Caco-2 (cell line): ENCODE data around the gene PRDX4. TPM values are rescaled to one million over a fixed set of nuclear protein-coding genes. Genes with fewer than 3 reads are reported as not detected.
A peak's percentile ranks its signal among the peaks of the same experiment; 100 is the strongest.
"Not testable (repeated sequence)": the region's sequence is repeated elsewhere in the genome, so short reads cannot be mapped to it uniquely, and the experiment has no call there.

ENCODE experiments used
- BruUV-seq: library from RNA; stranded (reverse); fragments of 400-500 nt; replicated peaks from 2 replicates; lab custom pipeline; 2021; lab: Mats Ljungman, UMichigan
- CTCF ChIA-PET: fragments of 300-600 bp; sonication (Branson Sonifier 250); formaldehyde crosslinking; loops from one replicate; lab custom pipeline; 2022; ENCODE audit warnings: antibody characterized with exemption; lab: Charles Lee
- POLR2A ChIA-PET: fragments of 300-600 bp; sonication (Branson Sonifier 250); formaldehyde crosslinking; loops from one replicate; lab custom pipeline; 2022; ENCODE audit warnings: antibody characterized with exemption; lab: Charles Lee
- DNase-seq, 2 experiments: peaks; one replicate each; pipeline versions ENCODE4 v3.0.0 to v3.0.0-alpha.2; 2020 to 2022
- H3K27me3 ChIP-seq: replicated peaks from 2 replicates; pipeline ENCODE4 v1.6.0; 2011; ENCODE audit warnings: low read length; ENCODE audit not compliant: control insufficient read depth, insufficient read depth
- H3K36me3 ChIP-seq: 2 replicates; pipeline ENCODE4 v1.5.1; 2011; ENCODE audit warnings: low read length; ENCODE audit not compliant: control insufficient read depth, insufficient read depth
- H3K4me1 ChIP-seq: fragments of 250-450 bp; sonication (Bioruptor Pico); 2 replicates; pipeline ENCODE4 v1.5.1; 2020; ENCODE audit warnings: mild to moderate bottlenecking
- H3K4me3 ChIP-seq: 2 replicates; pipeline ENCODE4 v1.5.1; 2011; ENCODE audit warnings: low read depth, mild to moderate bottlenecking, control low read depth, low read length
- H3K9me3 ChIP-seq: fragments of 250-450 bp; sonication (Bioruptor Pico); 2 replicates; pipeline ENCODE4 v1.5.1; 2020; ENCODE audit warnings: mild to moderate bottlenecking, moderate library complexity
- H3K27ac Mint-ChIP-seq: one replicate; pipeline ENCODE4 v1.8.0; 2022; ENCODE audit warnings: mixed read lengths; ENCODE audit not compliant: unreplicated experiment
- H3K27me3 Mint-ChIP-seq: one replicate; pipeline ENCODE4 v1.8.0; 2022; ENCODE audit warnings: mixed read lengths; ENCODE audit not compliant: insufficient read depth, unreplicated experiment
- H3K36me3 Mint-ChIP-seq: one replicate; pipeline ENCODE4 v1.8.0; 2022; ENCODE audit warnings: mild to moderate bottlenecking, mixed read lengths; ENCODE audit not compliant: insufficient read depth, unreplicated experiment
- H3K4me1 Mint-ChIP-seq: one replicate; pipeline ENCODE4 v1.8.0; 2022; ENCODE audit warnings: low read depth, mixed read lengths; ENCODE audit not compliant: unreplicated experiment
- H3K4me3 Mint-ChIP-seq: one replicate; pipeline ENCODE4 v1.8.0; 2022; ENCODE audit warnings: mild to moderate bottlenecking, moderate library complexity, mixed read lengths; ENCODE audit not compliant: unreplicated experiment
- H3K9me3 Mint-ChIP-seq: one replicate; pipeline ENCODE4 v1.8.0; 2022; ENCODE audit warnings: mixed read lengths; ENCODE audit not compliant: unreplicated experiment
- CTCF ChIP-seq, 2 experiments: fragments of 200-600 bp in 1 of 2; IDR thresholded peaks; 1 replicate in 1 of 2; 2 replicates in 1 of 2; pipeline versions ENCODE4 v1.5.1 to v1.8.0; 2011 to 2022; ENCODE audit warnings: antibody characterized with exemption in 1 of 2, control low read depth in 1 of 2, inconsistent platforms in 1 of 2, low read depth in 1 of 2, low read length in 1 of 2, mild to moderate bottlenecking in 1 of 2, moderate library complexity in 1 of 2; ENCODE audit not compliant: insufficient read depth in 1 of 2, severe bottlenecking in 1 of 2, unreplicated experiment in 1 of 2
- intact Hi-C: fragments of 100-400 bp; cut with micrococcal nuclease; formaldehyde crosslinking; loops from one replicate; pipeline ENCODE4 v1.10.0; 2022; ENCODE audit not compliant: unreplicated experiment
- total RNA-seq: library from RNA; stranded (reverse); gene quantifications from 2 replicates; pipeline ENCODE4 v1.2.3, GENCODE V29; 2022

The PRDX4 gene
- total RNA-seq, 1 experiment from 2014 or later = 185 TPM

GRCh38 chrX:23668335-23668734 lies 1.0 kb downstream of the PRDX4 start:
- peaks cover 5% of the 10 kb centered on the region for H3K4me1 ChIP-seq
- POLR2A ChIA-PET = no interaction called here

GRCh38 chrX:23670528-23670927 lies 3.2 kb downstream of the PRDX4 start:
- H3K9me3 Mint-ChIP-seq = no peaks in the 10 kb centered on the region
- no peak for TF ChIP-seq CTCF (IDR thresholded peaks at IDR 0.05; ENCODE audit: insufficient read depth in 1 of 2, low read depth in 1 of 2, low read length in 1 of 2, severe bottlenecking in 1 of 2, unreplicated experiment in 1 of 2)
- CTCF ChIA-PET = no interaction called here
- H3K27ac Mint-ChIP-seq = no peak overlapping the region
- H3K27me3 Mint-ChIP-seq = no peaks in the 10 kb centered on the region
- Histone ChIP-seq H3K4me3 (no peak overlapping the region), H3K27me3 (no peaks in the 10 kb centered on the region), H3K36me3 (no peaks in the 10 kb centered on the region), H3K9me3 (no peaks in the 10 kb centered on the region), H3K4me1 (peaks cover 5% of the 10 kb centered on the region)
- no TSS peak for BruUV-seq
- H3K4me1 Mint-ChIP-seq = peaks cover 7% of the 10 kb centered on the region
- H3K36me3 Mint-ChIP-seq = peaks cover 7% of the 10 kb centered on the region
- POLR2A ChIA-PET = no interaction called here
- intact Hi-C loops = no loop called here
- no peak for DNase-seq
- H3K4me3 Mint-ChIP-seq = no peak overlapping the region

More at GRCh38 chrX:23668335-23668734, 1.0 kb downstream of the PRDX4 start:
- DNase-seq = no peak
- no peaks in the 10 kb centered on the region for H3K9me3 Mint-ChIP-seq
- Histone ChIP-seq H3K4me3 (peak overlapping the region; percentile 62), H3K9me3 (no peaks in the 10 kb centered on the region), H3K36me3 (no peaks in the 10 kb centered on the region), H3K27me3 (no peaks in the 10 kb centered on the region)
- H3K4me1 Mint-ChIP-seq = peaks cover 7% of the 10 kb centered on the region
- H3K36me3 Mint-ChIP-seq = peaks cover 12% of the 10 kb centered on the region
- H3K27me3 Mint-ChIP-seq = no peaks in the 10 kb centered on the region
- H3K27ac Mint-ChIP-seq = peak overlapping the region; percentile 73
- CTCF ChIA-PET = no interaction called here
- peak overlapping the region; percentile 75 for H3K4me3 Mint-ChIP-seq
- TF ChIP-seq CTCF (IDR thresholded peaks at IDR 0.05; ENCODE audit: insufficient read depth in 1 of 2, low read depth in 1 of 2, low read length in 1 of 2, severe bottlenecking in 1 of 2, unreplicated experiment in 1 of 2) = no peak
- intact Hi-C loops = no loop called here
- BruUV-seq = TSS peak; percentile 62

- no peak for TF ChIP-seq CTCF (IDR thresholded peaks at IDR 0.05; ENCODE audit: insufficient read depth in 1 of 2, low read depth in 1 of 2, low read length in 1 of 2, severe bottlenecking in 1 of 2, unreplicated experiment in 1 of 2)
- Histone ChIP-seq H3K27me3 (no peaks in the 10 kb centered on the region), H3K4me1 (no peaks in the 10 kb centered on the region), H3K4me3 (no peak overlapping the region), H3K36me3 (no peaks in the 10 kb centered on the region), H3K9me3 (no peaks in the 10 kb centered on the region)
- Mint-ChIP-seq H3K4me1 (no peaks in the 10 kb centered on the region), H3K27me3 (no peaks in the 10 kb centered on the region), H3K9me3 (no peaks in the 10 kb centered on the region), H3K4me3 (no peak overlapping the region), H3K36me3 (peaks cover 16% of the 10 kb centered on the region), H3K27ac (no peak overlapping the region)
- POLR2A ChIA-PET = no interaction called here
- DNase-seq = no peak
- intact Hi-C loops = no loop called here
- no TSS peak for BruUV-seq
- CTCF ChIA-PET = no interaction called here
Measured at GRCh38 chrX:23673108-23673507, 5.8 kb downstream of the PRDX4 start.

- H3K4me1 ChIP-seq, CTCF ChIA-PET, H3K4me3 ChIP-seq, H3K27me3 ChIP-seq, DNase-seq, H3K4me1 Mint-ChIP-seq, H3K9me3 Mint-ChIP-seq, BruUV-seq, H3K36me3 ChIP-seq, H3K9me3 ChIP-seq, intact Hi-C loops, H3K27me3 Mint-ChIP-seq, H3K4me3 Mint-ChIP-seq, H3K27ac Mint-ChIP-seq: not testable (repeated sequence)
- POLR2A ChIA-PET = interaction anchor here (0.7 kb wide), 1 partner anchor 13 kb away, joined by 3 read pairs; no protein-coding TSS in a partner anchor
- peaks cover 31% of the 10 kb centered on the region for H3K36me3 Mint-ChIP-seq
Measured at GRCh38 chrX:23676486-23676885, 9.2 kb downstream of the PRDX4 start.
